Gastroesophageal sphincter (tissue), 3 donors: Measurements from ENCODE around the gene TRIM40.

Source experiments
- CTCF ChIP-seq, 4 experiments: fragments of 200-600 bp in 2 of 4; fragments of 450-650 bp in 2 of 4; sonication (generic) in 1 of 4; IDR thresholded peaks; one replicate each; pipeline ENCODE4 v1.5.1; 2017 to 2019; ENCODE audit warnings: antibody characterized with exemption in 4 of 4, mild to moderate bottlenecking in 2 of 4, moderate library complexity in 2 of 4
- EP300 ChIP-seq: sonication (generic); formaldehyde crosslinking; IDR thresholded peaks from one replicate; pipeline ENCODE4 v1.6.1; 2017; ENCODE audit warnings: antibody characterized with exemption, mild to moderate bottlenecking
- POLR2AphosphoS5 ChIP-seq: sonication (generic); formaldehyde crosslinking; IDR thresholded peaks from one replicate; pipeline ENCODE4 v1.6.1; 2017; ENCODE audit warnings: antibody characterized with exemption

DNA sequence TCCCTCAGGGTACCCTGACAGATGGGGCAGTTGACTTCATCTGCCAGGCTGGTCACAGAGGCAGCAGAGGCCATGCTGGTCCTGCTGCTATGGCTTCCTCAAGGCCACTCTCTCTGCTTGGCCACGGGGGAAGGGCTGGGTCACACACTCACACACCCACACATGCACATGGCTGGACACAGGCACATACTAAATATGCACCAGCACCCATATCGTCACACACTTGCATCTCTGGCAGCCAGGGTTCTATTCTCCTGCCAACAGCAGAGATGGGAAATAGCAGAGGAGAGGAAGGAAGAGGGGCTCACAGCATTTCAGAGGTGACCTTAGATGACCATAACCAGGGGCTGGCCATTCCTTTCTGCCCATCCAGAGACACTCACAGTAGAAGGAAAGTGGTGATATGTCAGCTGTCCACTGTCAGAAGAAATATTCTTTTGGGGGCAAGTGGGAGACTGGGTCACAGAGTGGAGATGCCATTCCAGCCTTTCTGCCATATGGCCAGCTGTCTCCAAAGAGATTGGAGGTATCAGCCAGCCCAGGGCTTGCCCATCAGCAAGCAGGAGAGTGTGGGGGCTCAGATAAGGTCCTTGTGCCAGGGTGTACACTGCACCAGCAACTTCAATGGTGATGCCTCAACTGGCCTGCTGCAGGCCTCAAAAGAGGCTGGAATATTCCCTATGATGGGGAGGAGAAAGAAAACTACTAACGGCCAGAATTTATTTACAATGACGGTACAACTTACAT, 25.0 kb downstream of the TRIM40 start, which contains the start of gene TRIM10:
- TF ChIP-seq CTCF (IDR thresholded peaks at IDR 0.05) = no peak
- TF ChIP-seq EP300 = no peak
- TF ChIP-seq POLR2AphosphoS5 = no peak
